GM18873 (cell line): ENCODE results near the gene DCTN4.
"Not testable (repeated sequence)": the region's sequence is repeated elsewhere in the genome, so short reads cannot be mapped to it uniquely, and the experiment has no call there.

Experiments used
- ATAC-seq: cut with Tn5 transposase; IDR thresholded peaks from one replicate; pipeline ENCODE4 v1.9.1; 2021; ENCODE audit warnings: mild to moderate bottlenecking, moderate library complexity, moderate number of reproducible peaks; ENCODE audit not compliant: unreplicated experiment, low FRiP score

The DCTN4 gene

GRCh38 chr5:150758531-150759333 lies at the start of gene DCTN4:
Gene DCTN4, minus strand, starts transcription at chr5:150759017. Its CDS starts 24 bp downstream, at chr5:150758993.
- peak; percentile 94 for ATAC-seq

GRCh38 chr5:150804388-150804787 lies 45.6 kb upstream of the DCTN4 start:
- no peak for ATAC-seq

- ATAC-seq, result peak; percentile 60
Observed at GRCh38 chr5:150801117-150801927, 42.5 kb upstream of the DCTN4 start.

GRCh38 chr5:150797384-150797783 lies 38.6 kb upstream of the DCTN4 start:
- ATAC-seq, result no peak

GRCh38 chr5:150794927-150795326 lies 36.1 kb upstream of the DCTN4 start:
- no peak for ATAC-seq

GRCh38 chr5:150793423-150793888 lies 34.6 kb upstream of the DCTN4 start:
- not testable (repeated sequence) for ATAC-seq

- ATAC-seq, result no peak
Observed at GRCh38 chr5:150791536-150791935, 32.7 kb upstream of the DCTN4 start.

- peak; percentile 70 for ATAC-seq
Observed at GRCh38 chr5:150789943-150790611, 31.3 kb upstream of the DCTN4 start.

GRCh38 chr5:150789450-150789849 lies 30.6 kb upstream of the DCTN4 start:
- no peak for ATAC-seq

GRCh38 chr5:150788977-150789376 lies 30.2 kb upstream of the DCTN4 start:
- ATAC-seq, result no peak

GRCh38 chr5:150787656-150788055 lies 28.8 kb upstream of the DCTN4 start:
- ATAC-seq, result no peak

- ATAC-seq, result no peak
Observed at GRCh38 chr5:150786876-150787275, 28.1 kb upstream of the DCTN4 start.

GRCh38 chr5:150785950-150786349 lies 27.1 kb upstream of the DCTN4 start:
- ATAC-seq, result no peak

- ATAC-seq, result peak; percentile 44
Observed at GRCh38 chr5:150783422-150783928, 24.7 kb upstream of the DCTN4 start.

- no peak for ATAC-seq
Observed at GRCh38 chr5:150782850-150783249, 24.0 kb upstream of the DCTN4 start.

GRCh38 chr5:150781706-150782614 lies 23.1 kb upstream of the DCTN4 start:
- ATAC-seq, result no peak

- no peak for ATAC-seq
Observed at GRCh38 chr5:150780816-150781221, 22.0 kb upstream of the DCTN4 start.

- ATAC-seq, result peak; percentile 63
Observed at GRCh38 chr5:150780187-150780692, 21.4 kb upstream of the DCTN4 start.

- no peak for ATAC-seq
Observed at GRCh38 chr5:150779397-150780186, 20.8 kb upstream of the DCTN4 start.
